ENCODE data around the gene IFI27.

- peak; percentile 41; the same call in 1 of the 2 replicates for TF ChIP-seq CTCF (IDR thresholded peaks at IDR 0.05)
- no peak for TF ChIP-seq REST (IDR thresholded peaks at IDR 0.05; ENCODE audit: insufficient read depth in 1 of 2, low read depth in 2 of 2, low read length in 1 of 2)
- TF ChIP-seq SIN3A (IDR thresholded peaks at IDR 0.05; ENCODE audit: borderline replicate concordance, insufficient read depth, low read depth, low read length), result no peak
Measured at GRCh38 chr14:94143239-94143638, 32.7 kb downstream of the IFI27 start.

Data from Panc1 (cell line).